ENCODE results near the gene GRID2.

DNA sequence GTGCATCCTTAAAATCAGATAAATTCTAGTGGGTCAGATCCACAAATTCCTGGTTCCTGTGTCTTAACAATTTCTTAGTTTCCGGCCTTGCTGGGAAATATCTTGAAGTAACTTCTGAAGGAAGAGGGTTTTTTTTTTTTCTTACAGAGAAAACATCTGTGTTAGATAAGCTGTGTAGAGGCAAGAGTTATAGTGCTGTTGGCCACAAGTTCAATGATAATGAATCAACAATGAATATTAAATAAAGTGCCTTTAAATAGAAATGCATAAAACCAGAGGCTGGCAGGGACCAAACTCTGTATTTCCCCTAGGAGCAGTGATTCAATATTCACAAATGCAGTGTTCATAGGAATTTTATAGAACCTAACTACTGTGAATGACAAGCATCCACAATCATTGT, 812.9 kb downstream of the GRID2 start:
- TF ChIP-seq POLR2A (IDR thresholded peaks at IDR 0.05; ENCODE audit: low read depth, low read length) (no peak), TAF1 (IDR thresholded peaks at IDR 0.05; ENCODE audit: low read depth, low read length) (no peak), POU2F2 (IDR thresholded peaks at IDR 0.05; ENCODE audit: low read depth, low read length) (no peak), SPI1 (IDR thresholded peaks at IDR 0.05; ENCODE audit: low read depth, low read length) (no peak), POLR2AphosphoS5 (IDR thresholded peaks at IDR 0.05; ENCODE audit: low read depth, low read length) (no peak)

Measured in GM12891 (cell line).